Epidermal melanocyte (primary cell): ENCODE measurements around the gene PRSS33.

Experiments
- DNase-seq: peaks from one replicate; pipeline ENCODE4 v3.0.0; 2011; ENCODE audit warnings: low spot score; ENCODE audit not compliant: insufficient read length

Gene PRSS33

GRCh38 chr16:2799205-2799858 lies 12.0 kb upstream of the PRSS33 start:
- no peak for DNase-seq

DNA sequence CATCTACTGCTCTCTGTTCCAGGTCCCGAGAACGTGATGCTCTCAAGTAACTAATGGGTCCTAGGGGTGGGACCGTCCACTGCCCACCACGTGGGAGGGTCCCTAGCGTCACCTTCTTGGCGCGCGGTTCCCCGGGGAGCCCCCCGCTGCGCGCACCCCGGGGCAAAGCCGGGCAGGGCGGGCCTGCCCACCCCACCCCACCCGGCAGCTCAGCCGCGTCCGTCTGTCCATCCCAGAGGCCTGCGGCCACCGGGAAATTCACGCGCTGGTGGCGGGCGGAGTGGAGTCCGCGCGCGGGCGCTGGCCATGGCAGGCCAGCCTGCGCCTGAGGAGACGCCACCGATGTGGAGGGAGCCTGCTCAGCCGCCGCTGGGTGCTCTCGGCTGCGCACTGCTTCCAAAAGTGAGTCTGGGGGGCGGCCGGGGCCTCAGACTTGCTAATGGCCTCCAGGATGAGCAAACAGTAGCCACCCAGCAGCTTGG lies 11.4 kb upstream of the PRSS33 start:
- DNase-seq: no peak

DNA sequence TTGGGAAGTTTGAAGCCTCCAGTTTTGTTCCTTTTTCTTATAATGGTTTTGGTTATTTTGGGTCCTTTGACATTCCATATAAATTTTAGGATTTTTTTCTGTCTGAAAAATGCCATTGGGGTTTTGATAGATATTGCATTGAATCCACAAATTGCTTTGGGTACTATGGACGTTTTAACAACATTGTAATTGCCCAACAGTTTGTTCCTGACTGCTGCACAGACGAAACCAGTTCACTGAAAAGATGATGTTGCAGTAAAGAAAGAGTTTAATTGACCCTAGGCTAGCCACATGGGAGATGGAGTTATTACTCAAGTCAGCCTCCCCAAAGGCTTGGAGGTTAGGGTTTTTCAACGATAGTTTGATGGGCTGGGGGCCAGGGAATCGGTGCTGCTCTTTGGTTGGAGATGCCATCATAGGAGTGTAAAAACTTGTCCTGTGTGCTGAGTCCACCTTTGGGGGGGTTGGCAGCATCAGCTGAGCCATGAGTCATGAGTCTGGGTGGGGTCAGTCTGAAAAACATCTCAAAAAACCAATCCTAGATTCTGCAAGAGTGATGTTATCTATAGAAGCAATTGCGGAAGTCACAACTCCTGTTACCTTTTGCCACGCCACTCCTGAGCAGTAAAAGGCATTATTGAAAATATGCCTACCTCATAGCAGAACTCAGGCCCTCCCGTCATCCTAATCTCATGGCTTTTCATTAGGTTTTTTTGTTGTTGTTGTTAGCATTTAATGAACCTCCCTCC lies 8.2 kb upstream of the PRSS33 start:
- DNase-seq: no peak

GRCh38 chr16:2792940-2793339 lies 5.6 kb upstream of the PRSS33 start:
- DNase-seq: no peak

- no peak for DNase-seq
Measured at GRCh38 chr16:2791174-2791573, 3.8 kb upstream of the PRSS33 start.

GRCh38 chr16:2790631-2791030 lies 3.3 kb upstream of the PRSS33 start:
- no peak for DNase-seq

DNA sequence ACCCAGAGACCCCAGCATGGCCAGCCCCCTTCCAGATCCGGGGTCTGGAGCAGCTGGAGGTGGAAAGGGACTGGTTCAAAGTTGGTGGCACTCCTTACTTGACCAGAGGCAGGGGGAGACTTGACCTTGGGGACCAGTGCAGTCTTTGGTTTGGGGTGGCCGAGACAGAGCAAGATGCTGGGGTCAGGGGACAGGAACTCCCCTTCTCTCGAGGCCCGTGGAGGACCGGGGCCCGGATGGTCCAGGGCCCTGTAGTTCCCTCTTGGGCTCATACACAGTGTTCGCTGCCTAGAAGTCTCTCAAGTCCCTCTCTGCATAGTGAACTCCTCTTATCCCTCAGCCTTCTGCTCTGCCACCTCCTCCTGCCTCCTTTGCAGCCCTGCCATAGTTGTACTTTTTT lies 601 bp upstream of the PRSS33 start:
- no peak for DNase-seq

DNA sequence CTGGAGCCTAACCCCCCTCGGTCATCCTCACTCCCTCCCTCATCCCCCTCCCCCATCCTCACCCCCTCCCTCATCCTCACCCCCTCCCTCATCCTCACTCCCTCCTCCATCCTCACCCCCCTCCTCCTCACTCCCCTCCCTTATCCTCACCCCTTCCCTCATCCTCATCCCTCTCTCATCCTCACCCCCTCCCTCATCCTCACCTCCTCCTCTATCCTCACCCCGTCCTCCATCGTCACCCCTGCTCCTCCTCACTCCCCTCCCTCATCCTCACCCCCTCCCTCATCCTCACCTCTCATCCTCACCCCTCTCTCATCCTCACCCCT lies 571 bp downstream of the PRSS33 start:
- no peak for DNase-seq

DNA sequence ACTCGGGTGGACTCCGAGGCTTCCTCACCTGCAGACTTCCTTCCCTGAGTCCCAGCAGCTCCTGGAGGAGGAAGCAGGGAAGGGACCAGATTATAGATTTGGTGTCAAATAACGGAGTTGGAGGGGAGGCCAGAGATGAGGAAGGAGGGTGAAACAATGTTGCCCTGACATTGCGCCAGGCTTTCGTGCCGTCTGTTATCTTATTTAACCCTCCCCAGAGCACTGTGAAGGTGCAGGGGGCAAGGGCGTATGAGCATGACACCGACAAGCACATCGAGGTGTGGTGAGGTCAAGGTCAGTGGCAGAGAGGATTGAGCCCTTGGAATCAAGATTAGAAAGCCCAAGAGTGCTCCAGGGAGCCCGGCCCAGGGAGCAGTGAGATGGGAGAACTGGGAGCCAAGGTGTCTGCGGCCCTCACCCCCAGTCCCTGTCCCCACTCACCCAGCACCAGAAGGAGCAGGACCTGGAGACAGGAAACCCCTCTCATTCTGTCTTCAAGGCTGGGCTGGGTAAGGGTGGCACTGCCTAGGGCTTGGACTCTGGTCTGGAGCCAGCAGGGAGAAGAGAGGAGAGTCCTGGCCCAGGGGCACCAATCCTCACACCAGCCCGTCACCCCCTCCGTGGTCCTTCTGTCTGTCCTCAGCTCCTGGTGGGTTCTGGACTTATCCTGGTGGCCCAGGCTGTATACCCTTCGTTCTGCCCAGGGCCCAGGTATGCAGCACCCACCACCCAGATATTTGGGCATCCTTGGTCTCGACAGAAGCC lies 1.1 kb downstream of the PRSS33 start:
- DNase-seq: no peak

DNA sequence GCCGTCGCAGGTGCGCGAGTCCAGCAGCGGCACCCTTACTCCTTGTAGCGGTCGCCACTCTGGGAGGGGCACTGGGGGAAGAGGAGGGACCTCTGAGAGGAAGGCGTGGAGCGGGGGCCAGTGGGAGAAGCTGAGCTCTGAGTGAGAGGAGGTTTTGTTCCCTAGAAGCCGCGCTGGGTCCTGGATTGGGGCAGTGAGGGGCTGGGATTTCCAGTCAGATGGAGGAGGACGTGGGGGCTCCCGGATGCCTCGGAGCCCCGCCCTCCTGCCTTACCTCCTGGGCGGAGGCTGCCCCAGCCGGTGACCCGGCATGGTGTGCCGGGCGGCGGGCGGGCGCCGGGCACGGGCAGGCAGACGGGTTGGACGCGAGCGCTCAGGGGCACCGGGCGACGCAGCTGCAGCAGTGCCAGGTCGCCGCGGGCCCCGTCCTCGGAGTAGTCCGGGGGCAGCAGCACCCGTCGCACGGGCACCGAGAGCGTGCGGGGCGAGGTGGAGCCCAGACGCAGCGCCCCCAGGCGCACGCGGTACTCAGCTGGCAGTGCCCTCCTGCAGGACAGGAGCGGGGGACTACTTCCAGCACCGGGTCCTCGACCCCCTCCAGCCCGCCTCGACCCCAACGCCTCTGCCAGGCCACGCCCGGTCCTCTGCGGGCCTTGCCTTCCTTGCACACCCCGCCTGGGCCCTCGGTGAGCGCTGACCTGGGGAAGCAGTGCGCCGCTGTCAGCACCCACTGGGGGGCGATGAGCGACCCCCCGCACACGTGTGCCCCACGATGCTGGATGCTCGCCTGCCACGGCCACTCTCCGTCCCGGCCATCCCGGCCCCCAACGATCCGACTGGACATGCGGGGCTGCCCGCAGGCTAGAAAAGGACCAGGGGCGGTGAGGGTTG lies 2.0 kb downstream of the PRSS33 start:
- DNase-seq: no peak

- DNase-seq: no peak
Measured at GRCh38 chr16:2784358-2785100, 2.8 kb downstream of the PRSS33 start.

GRCh38 chr16:2783581-2784357 lies 3.6 kb downstream of the PRSS33 start:
- DNase-seq: no peak

DNA sequence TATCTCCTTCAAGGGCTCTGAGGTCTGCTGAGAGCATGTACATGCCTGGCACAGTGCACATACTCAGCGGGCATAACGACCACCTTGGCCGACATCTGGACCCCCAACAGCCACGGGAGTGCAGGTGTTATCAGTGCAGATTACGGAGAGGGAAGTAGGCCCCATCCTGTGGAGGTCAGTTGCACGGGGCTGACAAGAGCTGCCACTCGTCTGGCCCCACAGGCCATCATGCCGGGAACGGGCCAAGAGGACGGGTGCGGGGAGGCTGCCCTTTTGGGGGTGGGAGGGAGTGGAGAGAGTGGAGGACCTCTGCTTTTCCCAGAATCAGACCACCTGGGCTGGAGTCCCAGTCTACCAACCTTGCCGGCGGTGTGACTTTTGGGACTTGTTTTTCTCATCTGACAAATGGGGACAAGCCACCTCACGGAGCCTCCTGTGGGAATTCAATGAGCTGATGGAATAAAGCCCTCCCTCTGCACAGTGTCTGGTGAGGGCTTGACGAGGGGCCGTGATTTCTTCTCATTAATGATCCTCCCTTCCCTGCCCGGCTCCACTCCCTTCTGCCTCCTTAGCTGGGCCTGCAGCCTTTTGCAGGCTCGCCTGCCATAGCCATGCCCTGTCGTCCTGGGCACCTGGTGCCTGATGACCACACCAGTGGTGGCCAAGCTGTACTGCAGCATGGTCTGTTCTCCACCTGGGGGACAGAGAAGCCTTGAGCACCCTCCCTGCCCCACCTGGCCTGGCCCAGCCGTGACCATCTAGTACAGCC lies 4.6 kb downstream of the PRSS33 start:
- no peak for DNase-seq

DNA sequence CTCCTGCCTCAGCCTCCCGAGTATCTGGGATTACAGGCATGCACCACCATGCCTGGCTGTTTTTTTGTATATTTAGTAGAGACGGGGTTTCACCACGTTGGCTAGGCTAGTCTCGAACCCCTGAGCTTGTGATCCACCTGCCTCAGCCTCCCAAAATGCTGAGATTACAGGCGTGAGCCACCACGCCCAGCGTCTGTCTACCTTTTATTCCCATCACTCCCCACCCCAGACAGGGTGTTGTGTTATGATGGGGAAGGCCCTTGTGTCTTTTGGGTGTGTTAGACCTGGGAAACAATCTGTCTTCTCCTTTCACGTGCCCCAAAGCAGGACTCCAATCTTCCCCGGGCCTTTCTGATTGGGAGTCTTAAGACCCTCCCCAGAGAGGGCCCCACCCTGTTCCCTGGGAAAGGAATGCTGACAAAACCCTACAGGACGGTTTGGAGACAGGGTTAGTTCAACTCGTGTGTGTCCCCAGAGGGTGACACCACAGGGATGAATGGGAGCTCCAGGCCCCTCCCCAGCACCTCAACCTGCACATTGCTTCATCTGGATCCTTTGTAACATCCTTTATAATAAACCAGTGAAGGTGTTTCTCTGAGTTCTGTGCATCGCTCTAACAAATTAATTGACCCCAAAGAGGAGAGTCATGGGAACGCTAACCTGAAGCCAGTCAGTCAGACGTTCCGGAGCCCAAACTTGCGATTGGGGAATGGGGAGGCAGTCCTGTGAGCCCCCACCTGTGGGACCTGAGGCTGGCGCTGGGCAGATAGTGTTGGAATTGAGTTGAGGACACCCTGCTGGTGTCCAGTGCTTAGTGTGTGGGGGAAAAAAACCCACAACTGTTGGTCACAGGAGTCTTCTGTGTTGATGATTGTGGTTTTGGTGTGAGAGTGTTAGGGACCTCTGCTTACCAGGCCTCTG lies 7.1 kb downstream of the PRSS33 start:
- DNase-seq: no peak

DNA sequence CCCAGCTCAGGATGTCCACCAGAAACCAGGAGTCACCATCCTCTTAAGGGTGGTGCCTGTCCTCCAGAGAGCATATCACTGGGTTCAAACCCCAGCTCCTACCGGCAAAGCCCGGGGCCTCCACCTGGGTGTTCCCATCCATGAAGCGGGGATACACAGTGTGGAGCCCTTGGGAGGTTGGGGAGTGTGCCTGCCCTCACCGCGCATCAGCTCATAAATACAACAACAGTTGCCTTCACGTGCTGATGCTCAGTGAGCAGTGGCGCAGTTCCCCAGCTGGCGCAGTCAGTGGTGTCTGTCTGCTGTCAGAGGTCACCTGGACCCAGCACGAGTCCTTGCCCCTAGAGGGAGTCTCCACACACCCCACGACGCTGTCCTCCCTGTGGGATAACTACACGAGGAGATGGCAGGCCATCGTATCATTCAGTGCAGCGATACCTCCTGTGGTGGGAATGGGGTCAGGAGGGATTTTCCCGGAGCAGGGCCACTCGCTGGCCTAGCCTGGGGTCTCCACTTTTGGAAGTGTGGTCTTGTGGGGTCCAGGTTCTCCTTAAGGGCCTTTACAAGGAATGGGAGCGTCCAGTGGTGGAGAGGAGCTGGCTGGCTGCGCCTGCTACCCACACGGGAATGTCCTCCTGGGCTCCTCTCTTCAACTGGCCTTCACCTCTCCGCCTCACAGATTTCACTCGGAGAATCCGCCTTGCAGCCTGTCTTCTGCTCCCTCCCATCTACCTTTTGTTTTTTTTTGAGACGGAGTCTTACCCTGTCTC lies 8.0 kb downstream of the PRSS33 start:
- DNase-seq: no peak

DNA sequence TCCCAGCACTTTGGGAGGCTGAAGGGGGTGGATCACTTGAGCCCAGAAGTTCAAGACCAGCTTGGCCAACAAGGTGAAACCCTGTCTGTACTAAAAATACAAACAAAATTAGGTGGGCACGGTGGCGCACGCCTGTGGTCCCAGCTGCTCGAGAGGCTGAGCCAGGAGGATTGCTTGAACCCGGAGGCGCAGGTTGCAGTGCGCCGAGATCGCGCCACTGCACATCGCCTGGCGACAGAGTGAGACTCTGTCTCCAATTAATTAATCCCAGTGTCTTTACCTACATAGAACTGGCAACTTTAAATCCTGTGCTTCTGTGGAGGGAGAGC lies 8.8 kb downstream of the PRSS33 start:
- no peak for DNase-seq

DNA sequence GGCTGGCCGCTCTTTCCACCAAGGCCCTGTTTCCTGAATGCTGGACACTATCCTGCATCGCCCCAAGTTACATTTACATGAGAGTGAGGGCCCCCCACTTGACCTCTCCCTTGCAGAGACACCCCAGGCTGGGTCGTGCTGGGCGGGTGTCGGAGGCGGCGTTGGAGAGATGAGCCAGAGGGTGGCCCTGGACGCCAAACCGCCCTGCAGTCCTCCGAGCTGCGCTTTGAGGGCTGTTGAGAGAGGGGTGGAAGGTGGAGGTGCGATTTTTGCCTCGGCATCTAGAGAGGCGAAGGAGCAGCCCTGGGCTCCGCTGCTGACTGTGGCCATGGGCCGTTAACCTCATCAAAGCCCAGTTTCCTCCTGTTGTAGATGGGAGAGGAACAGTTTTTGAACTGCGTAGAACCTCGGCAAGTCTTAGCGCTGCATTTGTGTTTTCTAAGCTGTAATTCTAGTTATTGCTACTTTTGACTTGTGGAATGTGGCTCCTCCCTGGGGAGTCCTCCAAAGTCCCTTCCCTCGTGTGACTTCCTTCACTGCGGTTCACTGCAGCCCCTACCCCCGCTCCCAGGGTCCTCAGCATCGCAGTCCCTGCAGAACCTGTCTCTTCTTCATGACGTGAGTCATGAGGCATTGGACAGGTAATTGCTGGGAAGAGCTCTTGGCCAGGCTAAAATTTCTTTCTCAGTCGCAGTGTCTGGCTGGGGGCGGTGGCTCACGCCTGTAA lies 9.3 kb downstream of the PRSS33 start:
- DNase-seq: no peak
